Endothelial cell of umbilical vein (primary cell): ENCODE measurements around the gene NKIRAS1. TPM values are rescaled to one million over a fixed set of nuclear protein-coding genes. Genes with fewer than 3 reads are reported as not detected.

ENCODE experiments used
- BruUV-seq: library from RNA; stranded (reverse); fragments of 400-500 nt; replicated peaks from 2 replicates; lab custom pipeline; 2021; lab: Mats Ljungman, UMichigan
- CTCF ChIA-PET: fragments of 300-600, 350-600 bp; sonication (Branson Sonifier 250); formaldehyde crosslinking; loops from one replicate; lab custom pipeline; 2021; ENCODE audit warnings: antibody characterized with exemption, inconsistent platforms; lab: Charles Lee
- POLR2A ChIA-PET: fragments of 300-600, 350-600 bp; sonication (Branson Sonifier 250); formaldehyde crosslinking; loops from one replicate; lab custom pipeline; 2021; ENCODE audit warnings: antibody characterized with exemption, inconsistent platforms; lab: Charles Lee
- DNase-seq: peaks from one replicate; pipeline ENCODE4 v3.0.0-alpha.2; 2011; ENCODE audit warnings: low read depth, low spot score
- FAIRE-seq: peaks from 2 replicates; lab custom pipeline; 2011; peaks lifted over from hg19 to GRCh38; lab: Jason Lieb, UNC
- H2AFZ ChIP-seq: 2 replicates; pipeline ENCODE4 v1.6.0; 2012; ENCODE audit warnings: low read depth, low read length, control low read depth, inconsistent platforms
- H3K27ac ChIP-seq: 2 replicates; pipeline ENCODE4 v1.5.1; 2011; ENCODE audit warnings: low read depth, mild to moderate bottlenecking, control low read depth, low read length, moderate library complexity; ENCODE audit not compliant: insufficient read depth
- H3K27me3 ChIP-seq, 2 experiments: 2 replicates each; pipeline versions ENCODE4 v1.6.0 to v1.6.1; 2011; ENCODE audit warnings: low read length in 2 of 2, mixed read lengths in 1 of 2; ENCODE audit not compliant: control insufficient read depth in 2 of 2, insufficient read depth in 2 of 2
- H3K36me3 ChIP-seq, 2 experiments: 2 replicates in 1 of 2; 3 replicates in 1 of 2; pipeline ENCODE4 v1.5.1; 2011; ENCODE audit warnings: low read length in 2 of 2, mild to moderate bottlenecking in 1 of 2, moderate library complexity in 1 of 2; ENCODE audit not compliant: control insufficient read depth in 2 of 2, insufficient read depth in 2 of 2; ENCODE audit errors: extremely low read depth in 1 of 2
- H3K4me1 ChIP-seq: 3 replicates; pipeline ENCODE4 v1.5.1; 2011; ENCODE audit warnings: mild to moderate bottlenecking, low read length; ENCODE audit not compliant: control insufficient read depth, insufficient read depth; ENCODE audit errors: extremely low read depth
- H3K4me2 ChIP-seq: 2 replicates; pipeline ENCODE4 v1.6.1; 2011; ENCODE audit warnings: low read length, control low read depth, mixed read lengths; ENCODE audit not compliant: insufficient read depth
- H3K4me3 ChIP-seq, 3 experiments: fragments of 200-600 bp in 1 of 3; sonication (generic), shearing (Covaris generic) in 1 of 3; replicated peaks in 1 of 3; 2 replicates each; pipeline ENCODE4 v1.5.1; 2011 to 2016; ENCODE audit warnings: control low read depth in 3 of 3, low read length in 3 of 3, mild to moderate bottlenecking in 2 of 3, inconsistent platforms in 1 of 3, low read depth in 1 of 3, moderate library complexity in 1 of 3; ENCODE audit not compliant: insufficient read depth in 1 of 3
- H3K79me2 ChIP-seq: 2 replicates; pipeline ENCODE4 v1.6.0; 2012; ENCODE audit warnings: low read length, inconsistent platforms; ENCODE audit not compliant: control insufficient read depth, insufficient read depth
- H3K9ac ChIP-seq: replicated peaks from 2 replicates; pipeline ENCODE3; 2011; ENCODE audit warnings: low read length, control low read depth; ENCODE audit not compliant: insufficient read depth; ENCODE audit errors: extremely low read depth
- H3K9me1 ChIP-seq: replicated peaks from 3 replicates; pipeline ENCODE4 v1.6.0; 2011; ENCODE audit warnings: mild to moderate bottlenecking, low read length; ENCODE audit not compliant: control insufficient read depth, insufficient read depth; ENCODE audit errors: extremely low read depth
- H3K9me3 ChIP-seq: replicated peaks from 2 replicates; pipeline ENCODE4 v1.5.1; 2012; ENCODE audit warnings: low read length, inconsistent platforms; ENCODE audit not compliant: control insufficient read depth, insufficient read depth
- H4K20me1 ChIP-seq: replicated peaks from 2 replicates; pipeline ENCODE3; 2011; ENCODE audit warnings: mild to moderate bottlenecking, low read length; ENCODE audit not compliant: control insufficient read depth, insufficient read depth; ENCODE audit errors: extremely low read depth
- CTCF ChIP-seq, 2 donors: IDR thresholded peaks; 1 replicate in 1 of 2; 2 replicates in 1 of 2; pipeline ENCODE4 v1.5.1; 2011; ENCODE audit warnings: low read length in 2 of 2, mild to moderate bottlenecking in 2 of 2, moderate library complexity in 2 of 2, control low read depth in 1 of 2, inconsistent platforms in 1 of 2, low read depth in 1 of 2; ENCODE audit not compliant: insufficient read depth in 1 of 2; ENCODE audit errors: extremely low read depth in 1 of 2
- FOS ChIP-seq: IDR thresholded peaks from 2 replicates; pipeline ENCODE4 v1.6.1; 2011; ENCODE audit warnings: mild to moderate bottlenecking, low read length, moderate library complexity, borderline replicate concordance; ENCODE audit not compliant: insufficient read depth
- GATA2 ChIP-seq: IDR thresholded peaks from 2 replicates; pipeline ENCODE4 v1.7.0; 2011; ENCODE audit warnings: low read depth, mild to moderate bottlenecking, moderate library complexity, mixed read lengths, low read length; ENCODE audit not compliant: insufficient read length, insufficient read depth
- JUN ChIP-seq: IDR thresholded peaks from 2 replicates; pipeline ENCODE4 v1.6.1; 2011; ENCODE audit warnings: borderline replicate concordance, low read depth; ENCODE audit not compliant: insufficient read length, insufficient read depth
- MAX ChIP-seq: IDR thresholded peaks from 2 replicates; pipeline ENCODE4 v1.6.1; 2011; ENCODE audit not compliant: insufficient read depth, insufficient read length
- MYC ChIP-seq: IDR thresholded peaks from one replicate; pipeline ENCODE4 v1.6.1; 2011; ENCODE audit warnings: mild to moderate bottlenecking, low read depth, low read length
- POLR2A ChIP-seq: IDR thresholded peaks from 2 replicates; pipeline ENCODE4 v1.6.1; 2012; ENCODE audit warnings: low read depth, mild to moderate bottlenecking, control low read depth, low read length
- POLR2AphosphoS5 ChIP-seq: IDR thresholded peaks from 2 replicates; pipeline ENCODE4 v1.6.1; 2012; ENCODE audit warnings: low read depth, mild to moderate bottlenecking, control low read depth, low read length, moderate library complexity; ENCODE audit not compliant: insufficient read depth
- dilution Hi-C: fragments of 300-500 bp; cut with MboI; formaldehyde crosslinking; loops from one replicate; pipeline ENCODE4 v1.15.0; 2019; ENCODE audit warnings: low sequenced_read_pairs; ENCODE audit not compliant: extremely low pct_ligation_motif_present
- intact Hi-C: fragments of 100-400 bp; cut with micrococcal nuclease; formaldehyde crosslinking; loops from one replicate; pipeline ENCODE4 v1.10.0; 2022
- polyA plus RNA-seq, 4 experiments: library from polyadenylated mRNA; depleted of rRNA in 3 of 4; stranded (reverse) in 3 of 4; unstranded in 1 of 4; fragments of >200 nt; gene quantifications; 2 replicates each; pipeline versions ENCODE4 v1.2.1 to v1.2.3, GENCODE V29; 2011 to 2012; ENCODE audit warnings: missing spikeins in 1 of 4
- total RNA-seq: library from RNA; stranded (reverse); gene quantifications from 2 replicates; pipeline ENCODE4 v1.2.3, GENCODE V29; 2021

Gene NKIRAS1
- total and polyA plus RNA-seq, 2 donors (not counting 3 experiments of a cell fraction or from before 2014, with no cell fraction given), result 2.2 to 2.9 TPM

GRCh38 chr3:23940775-23941174, 24.0 kb upstream of the NKIRAS1 start:
- POLR2A ChIA-PET, result no interaction called here
- BruUV-seq, result no TSS peak
- Histone ChIP-seq H3K4me2 (no peak overlapping the region), H3K27ac (no peak overlapping the region), H3K9me1 (no peaks in the 10 kb centered on the region), H3K4me3 (no peak overlapping the region), H3K36me3 (no peaks in the 10 kb centered on the region), H3K27me3 (peaks cover 3 to 10% of the 10 kb centered on the region in 2 experiments), H2AFZ (no peak overlapping the region), H4K20me1 (no peaks in the 10 kb centered on the region), H3K79me2 (no peaks in the 10 kb centered on the region), H3K9ac (no peak overlapping the region), H3K9me3 (no peaks in the 10 kb centered on the region), H3K4me1 (no peaks in the 10 kb centered on the region)
- dilution Hi-C loops (no loop called here), intact Hi-C loops (no loop called here)
- CTCF ChIA-PET, result interaction anchor here (2.3 kb wide), 1 partner anchor 17 kb away, joined by 5 read pairs; no protein-coding TSS in a partner anchor
- TF ChIP-seq MYC (no peak), POLR2AphosphoS5 (no peak), GATA2 (no peak), POLR2A (no peak), MAX (no peak), FOS (no peak), CTCF (IDR thresholded peaks at IDR 0.05; ENCODE audit: extremely low read depth in 1 of 2, insufficient read depth in 1 of 2, low read depth in 1 of 2, low read length in 2 of 2) (no peak), JUN (no peak)
- FAIRE-seq (no peak), DNase-seq (no peak)
